NCI-H748 treated with DMSO at 0.1 percent for 48 hours (cell line): ENCODE measurements around the gene VPS8.

Experiments used
- DNase-seq: peaks from one replicate; lab custom pipeline; 2025; lab: John Stamatoyannopoulos, UW

Gene VPS8

DNA sequence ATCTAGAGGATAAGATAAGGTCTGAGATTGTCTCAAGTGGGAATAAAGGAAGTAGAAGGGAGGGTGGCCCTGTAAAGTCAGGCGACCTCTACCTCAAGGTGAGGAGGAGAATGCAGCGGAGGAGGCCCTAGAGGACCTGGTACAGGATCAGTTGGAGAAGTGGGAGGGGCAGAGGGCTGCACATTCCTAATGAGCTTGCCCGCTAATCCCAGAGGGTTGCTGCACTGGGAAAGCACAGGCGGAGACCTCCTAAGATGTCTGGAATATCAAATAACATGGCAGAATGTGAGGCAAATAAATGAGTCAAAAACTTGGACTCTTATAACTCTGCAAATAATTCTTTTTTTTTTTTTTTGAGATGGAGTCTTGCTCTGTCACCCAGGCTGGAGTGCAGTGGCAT is 30.2 kb upstream of the VPS8 start:
- no peak for DNase-seq

- DNase-seq = no peak
These were observed 28.6 kb upstream of the VPS8 start for GRCh38 chr3:184783319-184783718.

GRCh38 chr3:184784731-184785500 is 27.1 kb upstream of the VPS8 start:
- DNase-seq = no peak

- no peak for DNase-seq
These were observed 26.1 kb upstream of the VPS8 start for GRCh38 chr3:184785890-184786279.

- DNase-seq = no peak
These were observed 25.6 kb upstream of the VPS8 start for GRCh38 chr3:184786280-184786941.

DNA sequence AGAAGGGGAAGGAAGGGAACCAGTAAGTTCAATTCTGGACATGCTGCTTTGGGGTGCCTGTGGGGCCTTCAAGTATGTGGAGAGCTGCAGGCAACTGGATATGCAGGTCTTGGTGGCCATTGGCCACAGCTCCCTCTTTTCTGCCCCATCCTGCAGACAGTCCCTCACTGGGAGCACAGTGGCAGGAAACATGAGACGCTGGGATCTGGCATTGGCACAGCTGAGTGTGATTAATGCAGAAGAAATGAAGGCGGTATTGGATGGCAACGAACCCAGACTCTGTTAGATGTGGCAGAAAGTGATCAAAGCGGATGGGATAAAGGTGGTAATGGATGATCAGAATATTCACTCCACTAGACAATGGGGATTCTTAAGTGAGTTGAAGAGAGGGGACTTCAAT is 23.2 kb upstream of the VPS8 start:
- DNase-seq = no peak

- DNase-seq = no peak
These were observed 22.5 kb upstream of the VPS8 start for GRCh38 chr3:184789314-184789998.

- DNase-seq = peak; percentile 7
These were observed 20.8 kb upstream of the VPS8 start for GRCh38 chr3:184791171-184791570.

- DNase-seq = no peak
These were observed 16.3 kb upstream of the VPS8 start for GRCh38 chr3:184795522-184796190.

DNA sequence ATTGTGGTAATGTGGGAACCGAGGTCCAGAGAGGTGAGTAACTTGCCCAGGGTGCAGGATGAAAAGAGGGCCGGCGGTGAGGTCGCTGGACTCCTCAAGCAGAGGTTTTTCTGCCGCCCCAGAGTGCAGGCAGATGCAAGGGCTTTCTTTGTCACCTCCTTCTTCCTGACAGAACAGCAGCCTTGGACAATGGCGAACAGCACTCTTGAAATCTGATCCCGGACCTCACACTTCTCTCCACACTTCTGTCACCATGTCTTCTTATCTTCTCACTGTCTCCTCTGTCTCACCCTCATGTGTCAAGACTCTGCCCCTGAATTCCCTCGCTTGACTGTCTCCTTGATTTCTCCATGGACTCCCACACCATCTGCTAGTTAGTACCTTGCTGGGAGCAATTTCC is 15.4 kb upstream of the VPS8 start:
- DNase-seq = no peak

DNA sequence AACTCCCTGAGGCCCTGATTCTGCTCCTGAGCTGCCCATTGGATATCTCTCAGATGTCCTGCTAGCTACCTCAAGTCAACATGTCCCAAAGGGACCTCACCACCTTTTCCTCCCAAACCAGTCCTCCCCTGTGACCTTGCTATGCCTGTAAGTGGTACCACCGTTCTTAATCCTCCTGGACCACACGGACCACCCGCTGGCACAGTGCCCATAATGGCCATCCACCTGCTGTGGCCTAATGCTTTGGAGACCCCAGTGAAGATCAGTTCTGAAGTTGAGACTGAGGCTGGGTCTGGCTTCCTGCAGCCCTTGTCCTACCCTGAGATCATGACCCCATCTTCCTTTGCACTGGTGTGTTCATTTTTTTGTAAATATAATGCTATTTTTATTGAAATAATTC is 15.0 kb upstream of the VPS8 start:
- DNase-seq = no peak

DNA sequence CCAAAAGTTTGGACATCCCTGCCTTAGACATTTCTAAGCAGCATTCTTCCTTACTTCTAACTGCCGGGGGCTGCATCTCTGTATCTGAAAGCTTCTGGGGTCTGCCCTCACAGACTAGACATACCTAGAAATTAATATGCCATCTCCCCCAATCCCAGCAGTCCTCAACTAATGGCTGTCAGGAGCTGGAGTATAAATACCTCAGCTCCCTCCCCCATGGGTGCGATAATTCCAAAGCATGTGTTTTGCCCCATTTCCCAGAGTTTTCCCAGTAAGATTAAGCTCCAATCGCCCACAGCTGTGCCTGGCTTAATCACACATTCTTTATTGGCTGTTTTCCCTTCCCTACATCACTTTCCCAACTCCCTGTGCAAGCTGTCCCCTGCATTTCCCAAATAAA is 13.8 kb upstream of the VPS8 start:
- no peak for DNase-seq

- no peak for DNase-seq
These were observed 11.5 kb upstream of the VPS8 start for GRCh38 chr3:184800349-184800930.

DNA sequence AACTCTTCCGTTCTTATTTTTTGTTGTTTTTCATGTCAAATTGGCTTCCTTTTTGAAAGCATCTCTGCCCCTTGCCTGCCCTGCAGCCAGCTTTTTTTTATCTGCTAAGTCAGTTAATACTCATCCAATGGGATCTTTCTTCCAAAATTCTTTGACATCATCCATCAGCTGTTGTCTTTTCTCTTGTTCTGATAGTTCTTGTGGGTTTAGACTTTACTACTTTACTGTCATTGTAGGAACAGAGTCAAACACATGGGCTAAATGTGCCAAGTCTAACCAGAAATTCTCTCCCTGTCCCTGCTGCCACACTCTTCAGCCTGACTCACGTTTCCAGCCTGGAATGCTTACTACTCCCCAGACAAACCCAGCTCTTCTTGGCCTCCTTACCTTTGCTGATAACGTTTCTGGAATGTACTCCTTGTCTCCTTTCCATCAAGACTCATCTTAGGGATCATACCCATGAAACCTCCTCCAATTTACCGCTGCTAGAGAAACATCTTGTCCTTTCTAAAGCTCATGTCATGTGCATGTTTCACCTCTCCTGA is 10.7 kb upstream of the VPS8 start:
- no peak for DNase-seq

DNA sequence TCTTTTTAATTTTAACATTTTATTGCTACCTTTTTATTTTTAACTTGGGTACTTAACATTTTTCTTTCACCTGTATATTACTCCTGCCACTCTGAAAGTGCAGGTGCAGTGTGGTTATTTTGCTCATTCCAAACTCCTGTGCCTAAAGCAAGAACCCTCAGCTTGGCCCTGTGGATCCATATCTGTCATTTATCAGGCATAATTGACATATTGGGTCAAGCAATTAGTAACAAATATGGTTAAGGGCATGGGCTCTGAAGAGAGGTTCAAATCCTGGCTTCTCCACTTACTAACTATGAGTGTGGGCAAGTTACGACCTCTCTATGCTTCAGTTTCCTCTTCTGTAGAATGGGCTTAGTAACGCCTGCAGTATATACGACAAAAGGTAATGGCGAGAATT is 9.8 kb upstream of the VPS8 start:
- DNase-seq = no peak

DNA sequence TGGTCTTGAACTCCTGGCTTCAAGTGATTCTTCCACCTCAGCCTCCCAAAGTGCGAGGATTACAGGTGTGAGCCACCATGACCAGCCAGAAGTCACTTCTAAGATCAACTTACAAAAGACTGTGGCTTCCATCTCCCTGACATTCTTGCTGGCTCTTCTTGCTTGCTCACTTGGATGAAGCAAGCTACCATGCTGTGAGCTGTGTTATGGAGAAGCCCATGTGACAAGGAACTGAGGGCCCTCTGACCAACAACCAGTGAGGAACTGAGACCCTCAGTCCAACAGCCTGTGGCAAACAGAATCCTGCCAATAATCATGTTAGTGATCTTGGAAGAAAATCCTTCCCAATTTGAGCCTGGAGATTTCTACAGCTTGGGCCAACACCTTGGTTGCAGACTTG is 7.2 kb upstream of the VPS8 start:
- no peak for DNase-seq

DNA sequence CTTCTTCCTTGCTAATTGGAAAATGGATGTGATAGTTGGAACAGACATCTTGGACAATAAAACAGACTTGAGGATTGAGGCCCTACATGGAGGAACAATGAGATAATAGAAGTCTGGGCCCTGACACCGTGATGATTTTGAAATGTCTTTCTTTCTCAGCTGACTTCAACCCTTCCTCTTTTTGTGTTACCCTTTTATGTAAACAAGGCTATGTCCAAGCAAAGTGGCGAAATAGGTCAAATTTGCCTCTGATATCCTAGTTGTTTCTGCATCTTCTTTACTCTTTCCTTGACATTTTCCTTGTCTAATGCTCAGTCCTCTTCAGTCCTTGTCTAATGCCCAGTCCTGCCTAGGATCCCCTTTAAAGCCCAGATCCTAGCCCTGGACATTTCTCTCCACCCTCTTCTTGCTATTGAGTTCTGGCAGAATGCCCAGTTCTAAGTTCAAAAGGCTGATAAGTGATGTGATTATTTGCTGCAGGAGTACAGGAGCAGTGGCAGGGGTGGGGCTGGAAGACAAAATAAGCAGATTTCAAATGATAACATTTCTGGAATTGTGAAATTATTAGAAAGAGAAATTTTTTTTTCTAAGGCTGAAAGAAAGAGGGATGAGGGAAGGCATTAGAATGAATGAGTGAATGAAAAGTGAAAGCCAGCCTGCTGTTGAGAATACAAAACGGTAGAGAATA is 6.5 kb upstream of the VPS8 start:
- peak; percentile 49 for DNase-seq

DNA sequence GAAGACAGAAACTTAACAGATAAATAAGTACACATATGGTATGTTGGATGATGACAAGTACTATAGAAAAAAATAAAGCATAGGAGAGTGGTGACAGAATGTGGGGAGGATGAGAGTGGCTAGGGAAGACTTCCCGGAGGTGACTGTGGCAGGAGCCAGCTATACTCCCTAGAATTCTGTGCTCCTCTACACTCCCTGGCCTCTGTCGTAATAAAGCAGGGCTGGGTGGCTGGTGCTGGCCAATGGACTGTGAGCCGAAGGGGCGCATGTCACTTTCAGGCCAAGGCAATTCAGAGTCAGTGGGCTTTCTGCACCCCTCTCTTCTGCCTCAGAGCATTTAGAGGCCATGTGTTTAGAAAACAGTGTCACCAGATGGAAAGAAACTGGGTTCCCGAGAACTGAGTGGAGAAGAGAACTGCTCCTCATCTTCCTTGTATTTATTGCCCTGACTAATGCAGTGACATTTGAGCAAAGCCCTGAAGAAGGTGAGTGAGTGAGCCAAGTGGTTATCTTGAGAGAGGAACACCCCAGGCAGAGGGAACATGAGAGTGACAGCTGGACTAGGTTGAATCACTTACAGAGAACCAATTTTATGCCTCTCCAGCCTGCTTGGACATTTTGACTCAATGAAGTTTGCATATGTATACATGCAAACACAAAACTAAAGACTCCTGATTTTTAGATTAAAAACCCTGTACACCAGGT is 5.2 kb upstream of the VPS8 start:
- DNase-seq = no peak

DNA sequence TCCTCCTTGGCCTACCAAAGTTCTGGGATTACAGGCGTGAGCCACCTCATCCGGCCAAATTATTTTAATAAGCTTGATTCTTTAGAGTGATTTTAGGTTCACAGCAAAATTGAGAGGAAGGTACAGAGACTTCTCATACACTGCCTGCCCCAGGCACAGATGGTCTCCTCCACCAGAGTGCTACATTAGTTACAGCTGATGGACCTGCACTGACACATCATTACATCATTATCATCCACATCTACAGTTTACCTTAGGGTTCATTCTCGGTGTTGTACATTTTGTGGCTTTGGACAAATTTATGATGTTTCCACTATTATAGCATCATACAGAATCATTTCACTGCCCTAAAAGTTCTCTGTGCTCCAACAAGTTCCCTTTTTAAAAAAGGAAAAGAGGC is 4.4 kb upstream of the VPS8 start:
- no peak for DNase-seq

GRCh38 chr3:184808021-184808420 is 3.9 kb upstream of the VPS8 start:
- no peak for DNase-seq

- DNase-seq = no peak
These were observed 1.8 kb upstream of the VPS8 start for GRCh38 chr3:184810146-184810545.
